Measurements from ENCODE around the gene LRRC8A. TPM values are rescaled to one million over a fixed set of nuclear protein-coding genes. Genes with fewer than 3 reads are reported as not detected.
A peak's percentile ranks its signal among the peaks of the same experiment; 100 is the strongest.

The LRRC8A gene
- total and polyA plus RNA-seq, 2 of the 13 experiments (the other 11 are each of a cell fraction or from before 2014, with no cell fraction given) = 16.1 to 40.6 TPM

DNA sequence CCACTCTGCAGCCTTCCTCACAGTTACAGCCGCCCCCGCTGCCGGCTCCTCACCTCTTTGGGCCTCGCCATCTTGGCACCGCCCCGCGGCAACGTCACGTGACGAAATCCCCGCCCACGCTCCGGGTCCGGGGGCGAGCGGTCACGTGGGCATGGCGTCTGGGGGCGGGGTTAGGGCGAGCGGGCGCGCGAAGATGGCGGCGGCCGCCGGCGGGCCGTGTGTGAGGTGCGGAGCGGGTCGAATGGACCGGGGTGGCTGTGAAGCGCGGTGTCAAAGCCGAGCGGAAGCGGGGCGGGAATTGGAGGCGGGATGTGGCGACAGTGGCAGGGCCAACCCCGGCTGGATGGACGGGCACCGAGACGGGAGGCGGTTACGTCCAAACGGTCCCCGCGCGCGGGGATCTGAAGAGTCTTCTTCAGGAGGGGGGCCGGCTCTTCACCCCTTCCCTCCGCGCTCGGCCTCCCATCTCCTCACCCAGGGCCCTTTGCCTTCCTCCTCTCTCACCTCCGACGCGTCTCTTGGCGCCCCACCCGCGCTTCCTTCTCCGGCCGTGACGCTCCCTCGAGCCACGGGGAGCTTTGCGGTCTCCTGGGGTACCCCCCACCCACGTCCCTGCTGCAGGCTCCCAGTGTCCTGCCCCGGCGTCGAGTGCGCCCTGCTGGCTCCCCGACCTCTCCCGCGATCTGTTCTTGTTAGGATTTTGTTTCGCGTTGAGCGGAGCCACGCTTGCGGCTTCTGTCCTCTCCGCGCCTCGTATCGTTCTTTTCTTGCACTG is 65.8 kb downstream of the LRRC8A start, which contains the start of the genes DOLK and NUP188 (continued):
- TF ChIP-seq, protein P1, sequence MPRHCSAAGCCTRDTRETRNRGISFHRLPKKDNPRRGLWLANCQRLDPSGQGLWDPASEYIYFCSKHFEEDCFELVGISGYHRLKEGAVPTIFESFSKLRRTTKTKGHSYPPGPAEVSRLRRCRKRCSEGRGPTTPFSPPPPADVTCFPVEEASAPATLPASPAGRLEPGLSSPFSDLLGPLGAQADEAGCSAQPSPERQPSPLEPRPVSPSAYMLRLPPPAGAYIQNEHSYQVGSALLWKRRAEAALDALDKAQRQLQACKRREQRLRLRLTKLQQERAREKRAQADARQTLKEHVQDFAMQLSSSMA (CRISPR knock-in tag; IDR thresholded peaks at IDR 0.05) = peak; percentile 85; the same call in 1 of the 2 replicates
- no peak for TF ChIP-seq DNMT3B (CRISPR knock-in tag; conservative IDR thresholded peaks at IDR 0.05)
- no peak for TF ChIP-seq THYN1 (CRISPR knock-in tag; IDR thresholded peaks at IDR 0.05; ENCODE audit: borderline replicate concordance, low read depth)
- no peak for TF ChIP-seq SMYD3 (CRISPR knock-in tag; IDR thresholded peaks at IDR 0.05)
- TF ChIP-seq FOXK1 (CRISPR knock-in tag; IDR thresholded peaks at IDR 0.05; ENCODE audit: borderline replicate concordance, low read depth) = peak; percentile 83
- no peak; the same call in 1 of the 2 replicates for TF ChIP-seq NKX3-1 (CRISPR knock-in tag; IDR thresholded peaks at IDR 0.05)
- peak; percentile 64; the same call in 1 of the 2 replicates for TF ChIP-seq GATA4 (IDR thresholded peaks at IDR 0.05; ENCODE audit: borderline replicate concordance, low read depth)
- TF ChIP-seq ZNF709 (CRISPR knock-in tag; IDR thresholded peaks at IDR 0.05) = no peak
- TF ChIP-seq ZNF510 (CRISPR knock-in tag; IDR thresholded peaks at IDR 0.05; ENCODE audit: low read depth) = peak; percentile 78; the same call in 1 of the 2 replicates
- peak; percentile 80; the same call in 1 of the 2 replicates for TF ChIP-seq YEATS2 (CRISPR knock-in tag; IDR thresholded peaks at IDR 0.05; ENCODE audit: borderline replicate concordance)
- no peak for TF ChIP-seq ZFAT (CRISPR knock-in tag; conservative IDR thresholded peaks at IDR 0.05)
- TF ChIP-seq ZBTB7B (CRISPR knock-in tag; IDR thresholded peaks at IDR 0.05) = no peak; the same call in 1 of the 2 replicates
- no peak for TF ChIP-seq GPN1 (CRISPR knock-in tag; IDR thresholded peaks at IDR 0.05; ENCODE audit: borderline replicate concordance)
- TF ChIP-seq ZNF256 (CRISPR knock-in tag; conservative IDR thresholded peaks at IDR 0.05) = 0 out of 2 replicates have a peak, but pooled peaks have one; percentile 5
- TF ChIP-seq KLF12 (CRISPR knock-in tag; IDR thresholded peaks at IDR 0.05; ENCODE audit: borderline replicate concordance) = 0 out of 2 replicates have a peak, but pooled peaks have one; percentile 18
- TF ChIP-seq, protein P2, sequence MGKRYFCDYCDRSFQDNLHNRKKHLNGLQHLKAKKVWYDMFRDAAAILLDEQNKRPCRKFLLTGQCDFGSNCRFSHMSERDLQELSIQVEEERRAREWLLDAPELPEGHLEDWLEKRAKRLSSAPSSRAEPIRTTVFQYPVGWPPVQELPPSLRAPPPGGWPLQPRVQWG (CRISPR knock-in tag; IDR thresholded peaks at IDR 0.05; ENCODE audit: borderline replicate concordance, low read depth) = no peak
- TF ChIP-seq NFE2 (CRISPR knock-in tag; IDR thresholded peaks at IDR 0.05) = no peak
- TF ChIP-seq, protein P3, sequence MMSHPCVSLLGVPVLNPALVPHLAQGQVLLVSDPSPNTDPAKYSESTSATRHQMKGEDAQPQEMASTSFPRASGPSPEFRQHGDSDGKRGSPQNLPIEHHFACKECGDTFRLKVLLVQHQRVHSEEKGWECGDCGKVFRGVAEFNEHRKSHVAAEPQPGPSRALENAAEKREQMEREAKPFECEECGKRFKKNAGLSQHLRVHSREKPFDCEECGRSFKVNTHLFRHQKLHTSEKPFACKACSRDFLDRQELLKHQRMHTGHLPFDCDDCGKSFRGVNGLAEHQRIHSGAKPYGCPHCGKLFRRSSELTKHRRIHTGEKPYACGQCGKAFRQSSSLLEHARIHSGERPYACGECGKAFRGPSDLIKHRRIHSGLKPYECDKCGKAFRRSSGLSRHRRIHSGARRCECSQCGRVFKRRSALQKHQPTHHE (CRISPR knock-in tag; IDR thresholded peaks at IDR 0.05; ENCODE audit: borderline replicate concordance) = peak; percentile 57; the same call in 1 of the 2 replicates
- peak; percentile 49; the same call in 1 of the 2 replicates for TF ChIP-seq SP2 (CRISPR knock-in tag; IDR thresholded peaks at IDR 0.05)
- peak; percentile 83 for TF ChIP-seq MAZ (IDR thresholded peaks at IDR 0.05; ENCODE audit: borderline replicate concordance, low read depth, low read length)
- peak; percentile 86 for TF ChIP-seq MAZ (CRISPR knock-in tag; IDR thresholded peaks at IDR 0.05; ENCODE audit: low read depth)
- no peak for TF ChIP-seq ZNF17 (CRISPR knock-in tag; IDR thresholded peaks at IDR 0.05)
- no peak for TF ChIP-seq ZFP41 (CRISPR knock-in tag; IDR thresholded peaks at IDR 0.05; ENCODE audit: borderline replicate concordance)
- TF ChIP-seq RXRA (CRISPR knock-in tag; IDR thresholded peaks at IDR 0.05) = peak; percentile 50
- no peak for TF ChIP-seq PAX8 (CRISPR knock-in tag; IDR thresholded peaks at IDR 0.05; ENCODE audit: borderline replicate concordance)
- TF ChIP-seq MBD4 (IDR thresholded peaks at IDR 0.05; ENCODE audit: borderline replicate concordance, low read length) = no peak
- TF ChIP-seq ZNF274 (CRISPR knock-in tag; IDR thresholded peaks at IDR 0.05) = no peak
